ENCODE measurements around the gene APBA1.
"Not testable (repeated sequence)": the region's sequence is repeated elsewhere in the genome, so short reads cannot be mapped to it uniquely, and the experiment has no call there.

The APBA1 gene

GRCh38 chr9:69468380-69468779, 203.8 kb downstream of the APBA1 start:
- no peak for DNase-seq

GRCh38 chr9:69466151-69466550, 206.0 kb downstream of the APBA1 start:
- DNase-seq, result no peak

GRCh38 chr9:69465473-69465872, 206.7 kb downstream of the APBA1 start:
- no peak for DNase-seq

GRCh38 chr9:69463497-69464068, 208.6 kb downstream of the APBA1 start:
- no peak for DNase-seq

GRCh38 chr9:69462394-69462793, 209.8 kb downstream of the APBA1 start:
- no peak for DNase-seq

GRCh38 chr9:69461103-69461887, 210.9 kb downstream of the APBA1 start:
- no peak for DNase-seq

- DNase-seq, result no peak
Observed at GRCh38 chr9:69460012-69460411, 212.2 kb downstream of the APBA1 start.

GRCh38 chr9:69458176-69458575, 214.0 kb downstream of the APBA1 start:
- DNase-seq, result no peak

GRCh38 chr9:69456201-69456600, 216.0 kb downstream of the APBA1 start:
- no peak for DNase-seq

GRCh38 chr9:69455311-69455710, 216.9 kb downstream of the APBA1 start:
- DNase-seq, result no peak

GRCh38 chr9:69454321-69454720, 217.8 kb downstream of the APBA1 start:
- no peak for DNase-seq

GRCh38 chr9:69453746-69454145, 218.4 kb downstream of the APBA1 start:
- no peak for DNase-seq

GRCh38 chr9:69452110-69452782, 219.9 kb downstream of the APBA1 start:
- DNase-seq, result no peak

GRCh38 chr9:69446496-69446895, 225.7 kb downstream of the APBA1 start:
- no peak for DNase-seq

- DNase-seq, result no peak
Observed at GRCh38 chr9:69445251-69445650, 226.9 kb downstream of the APBA1 start.

GRCh38 chr9:69444791-69445190, 227.4 kb downstream of the APBA1 start:
- no peak for DNase-seq

- DNase-seq, result no peak
Observed at GRCh38 chr9:69444021-69444420, 228.2 kb downstream of the APBA1 start.

GRCh38 chr9:69443178-69443577, 229.0 kb downstream of the APBA1 start:
- no peak for DNase-seq

- DNase-seq, result no peak
Observed at GRCh38 chr9:69442486-69442885, 229.7 kb downstream of the APBA1 start.

- not testable (repeated sequence) for DNase-seq
Observed at GRCh38 chr9:69440254-69440955, 231.8 kb downstream of the APBA1 start.

GRCh38 chr9:69439654-69440053, 232.5 kb downstream of the APBA1 start:
- DNase-seq, result not testable (repeated sequence)

GRCh38 chr9:69433968-69434367, 238.2 kb downstream of the APBA1 start:
- DNase-seq, result no peak

GRCh38 chr9:69433392-69433791, 238.8 kb downstream of the APBA1 start:
- no peak for DNase-seq

- DNase-seq, result no peak
Observed at GRCh38 chr9:69432623-69433022, 239.5 kb downstream of the APBA1 start.
